Colonic mucosa (tissue), 4 donors: ENCODE data around the gene TAF4. TPM values are rescaled to one million over a fixed set of nuclear protein-coding genes. Genes with fewer than 3 reads are reported as not detected.

ENCODE experiments used
- DNase-seq: peaks from one replicate; pipeline ENCODE4 v3.0.0-alpha.2; 2020
- H3K27ac ChIP-seq: fragments of 200-600 bp; one replicate; pipeline ENCODE4 v1.8.0; 2021
- H3K27me3 ChIP-seq: fragments of 200-600 bp; one replicate; pipeline ENCODE4 v1.8.0; 2021
- H3K36me3 ChIP-seq: fragments of 200-600 bp; one replicate; pipeline ENCODE4 v1.8.0; 2021
- H3K4me1 ChIP-seq: fragments of 200-600 bp; one replicate; pipeline ENCODE4 v1.8.0; 2021; ENCODE audit warnings: mild to moderate bottlenecking
- H3K4me3 ChIP-seq: fragments of 200-600 bp; one replicate; pipeline ENCODE4 v1.8.0; 2021
- H3K9ac ChIP-seq, 2 donors: one replicate each; pipeline ENCODE4 v1.7.0; 2013; ENCODE audit warnings: control low read depth in 2 of 2, low read depth in 2 of 2, low read length in 2 of 2
- H3K9me3 ChIP-seq: fragments of 200-600 bp; one replicate; pipeline ENCODE4 v1.8.0; 2021
- CTCF ChIP-seq: fragments of 200-600 bp; IDR thresholded peaks from one replicate; pipeline ENCODE4 v1.8.0; 2022; ENCODE audit warnings: antibody characterized with exemption, mild to moderate bottlenecking
- intact Hi-C: fragments of 100-400 bp; cut with DNase I; formaldehyde crosslinking; loops from one replicate; pipeline ENCODE4 v1.14.1; 2022
- microRNA-seq: library from miRNA; unstranded; fragments of <30 nt; microRNA quantifications from one replicate; pipeline ENCODE4, GENCODE V29; 2019
- total RNA-seq, 2 donors: library from RNA; stranded (reverse); fragmentation: NEBNext Ultra II Directional in 1 of 2; extraction: Animal tissue kit (Norgen Biotek cat#: 25700) in 1 of 2; gene quantifications; one replicate each; pipeline ENCODE4 v1.2.1, GENCODE V29; 2021
- donor health status: healthy.
- donor health status: DM: no; HTN: no; CAD: no.
- donor health status: DM: no; HTN: no; CAD: no.

Gene TAF4
- total RNA-seq, 2 donors from 2014 or later, result 17.4 to 27.3 TPM

- H3K4me3 ChIP-seq, result no peak overlapping the region
- intact Hi-C loops, result no loop called here
- no peaks in the 10 kb centered on the region for H3K4me1 ChIP-seq
- no peak for DNase-seq
- no peaks in the 10 kb centered on the region for H3K27me3 ChIP-seq
- no peak overlapping the region for H3K27ac ChIP-seq
- no peak overlapping the region for H3K9ac ChIP-seq
- no peaks in the 10 kb centered on the region for H3K9me3 ChIP-seq
- H3K36me3 ChIP-seq, result no peaks in the 10 kb centered on the region
- TF ChIP-seq CTCF, result no peak
Observed at GRCh38 chr20:61926796-61927192, 138.9 kb downstream of the TAF4 start.

- Histone ChIP-seq H3K27me3 (no peaks in the 10 kb centered on the region), H3K9me3 (no peaks in the 10 kb centered on the region), H3K9ac (no peak overlapping the region), H3K27ac (no peak overlapping the region), H3K4me1 (no peaks in the 10 kb centered on the region), H3K36me3 (no peaks in the 10 kb centered on the region), H3K4me3 (no peak overlapping the region)
- no peak for TF ChIP-seq CTCF
- intact Hi-C loops, result no loop called here
- DNase-seq, result no peak
Observed at GRCh38 chr20:61926253-61926613, 139.4 kb downstream of the TAF4 start.

GRCh38 chr20:61925555-61926252 is 140.0 kb downstream of the TAF4 start:
- DNase-seq, result no peak
- Histone ChIP-seq H3K27ac (no peak overlapping the region), H3K4me3 (no peak overlapping the region), H3K36me3 (no peaks in the 10 kb centered on the region), H3K9me3 (no peaks in the 10 kb centered on the region), H3K9ac (no peak overlapping the region), H3K27me3 (no peaks in the 10 kb centered on the region), H3K4me1 (no peaks in the 10 kb centered on the region)
- intact Hi-C loops, result no loop called here
- TF ChIP-seq CTCF, result no peak

GRCh38 chr20:61924858-61925554 is 140.7 kb downstream of the TAF4 start:
- Histone ChIP-seq H3K4me3 (no peak overlapping the region), H3K4me1 (no peaks in the 10 kb centered on the region), H3K9me3 (no peaks in the 10 kb centered on the region), H3K36me3 (no peaks in the 10 kb centered on the region), H3K27me3 (no peaks in the 10 kb centered on the region), H3K9ac (no peak overlapping the region), H3K27ac (no peak overlapping the region)
- intact Hi-C loops, result no loop called here
- no peak for DNase-seq
- no peak for TF ChIP-seq CTCF

Small RNA genes lying within 50 kb of the gene (microRNA-seq; reads per million reads assigned to microRNA genes)
- gene MIR1257 (not detected), gene MIR3195 (not detected)

Other genes with a start within 250 kb of the TAF4 start
- 10 to 100 TPM; 38.6 to 38.8 TPM for gene LSM14B, start 56.6 kb upstream of the TAF4 start, total RNA-seq
- gene PSMA7, start 77.5 kb upstream of the TAF4 start, total RNA-seq, result 100 to 1,000 TPM; 164 to 315 TPM
- gene SS18L1, start 77.9 kb upstream of the TAF4 start, total RNA-seq, result 10 to 100 TPM; 10.1 to 17.7 TPM
- 10 to 100 TPM; 30.4 to 46.7 TPM for gene MTG2, start 117.1 kb upstream of the TAF4 start, total RNA-seq
- not detected for gene HRH3, start 154.4 kb upstream of the TAF4 start, total RNA-seq
- 100 to 1,000 TPM in 1 of 2 donors, 10 to 100 TPM in 1; 77.3 to 102 TPM for gene OSBPL2, start 172.6 kb upstream of the TAF4 start, total RNA-seq
- gene ADRM1, start 237.1 kb upstream of the TAF4 start, total RNA-seq, result 100 to 1,000 TPM in 1 of 2 donors, 10 to 100 TPM in 1; 70.5 to 109 TPM